ENCODE measurements around the gene ADAMTS6. TPM values are rescaled to one million over a fixed set of nuclear protein-coding genes. Genes with fewer than 3 reads are reported as not detected.

Gene ADAMTS6
- total RNA-seq, 1 experiment from 2014 or later = 0.23 TPM

DNA sequence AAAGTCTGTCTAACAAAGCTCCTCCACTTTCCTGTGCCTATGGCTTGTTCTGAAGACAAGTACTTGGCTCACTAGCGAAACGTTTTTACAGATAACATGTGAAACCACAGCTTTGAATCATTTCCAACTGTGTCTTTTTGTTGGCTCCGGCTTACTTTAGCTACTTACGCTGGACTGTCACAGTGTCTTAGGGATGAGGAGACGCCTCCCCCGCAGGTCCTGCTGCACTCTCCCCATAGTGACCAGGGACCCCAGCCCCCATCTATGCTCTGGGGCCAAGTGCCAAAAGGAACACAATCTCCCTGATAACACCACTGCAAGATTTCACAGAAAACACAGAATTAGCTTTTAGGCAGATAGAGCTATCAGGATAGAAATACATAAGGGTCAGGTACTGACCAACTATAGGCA, 219.1 kb downstream of the ADAMTS6 start:
- no peaks in the 10 kb centered on the region for H3K36me3 ChIP-seq (ENCODE audit: control insufficient read depth, insufficient read depth, low read length)
- no peaks in the 10 kb centered on the region for H3K27me3 ChIP-seq (replicated peaks; ENCODE audit: control insufficient read depth, insufficient read depth, low read length)
- no peak for DNase-seq
- peaks cover 3% of the 10 kb centered on the region; the same call in 1 of the 2 replicates for H3K4me1 ChIP-seq
- no peaks in the 10 kb centered on the region for H3K4me1 Mint-ChIP-seq (ENCODE audit: low read depth, unreplicated experiment)
- no peaks in the 10 kb centered on the region for H3K9me3 ChIP-seq
- no peak overlapping the region for H3K4me3 Mint-ChIP-seq (ENCODE audit: unreplicated experiment)
- no peak for TF ChIP-seq CTCF (IDR thresholded peaks at IDR 0.05; ENCODE audit: insufficient read depth in 1 of 2, low read depth in 1 of 2, low read length in 1 of 2, severe bottlenecking in 1 of 2, unreplicated experiment in 1 of 2)
- H3K27ac Mint-ChIP-seq (ENCODE audit: unreplicated experiment) = no peak overlapping the region
- intact Hi-C loops (cut with micrococcal nuclease; ENCODE audit: unreplicated experiment) = no loop called here
- POLR2A ChIA-PET = no interaction called here
- no peaks in the 10 kb centered on the region for H3K36me3 Mint-ChIP-seq (ENCODE audit: insufficient read depth, unreplicated experiment)
- CTCF ChIA-PET = no interaction called here
- H3K27me3 Mint-ChIP-seq (ENCODE audit: insufficient read depth, unreplicated experiment) = peaks cover 2% of the 10 kb centered on the region
- BruUV-seq (replicated peaks) = no TSS peak
- H3K9me3 Mint-ChIP-seq (ENCODE audit: unreplicated experiment) = no peaks in the 10 kb centered on the region
- H3K4me3 ChIP-seq (ENCODE audit: low read depth, low read length) = no peak overlapping the region

GRCh38 chr5:65262096-65262495, 219.6 kb downstream of the ADAMTS6 start:
- DNase-seq = no peak
- Histone ChIP-seq H3K27me3 (replicated peaks; ENCODE audit: control insufficient read depth, insufficient read depth, low read length) (no peaks in the 10 kb centered on the region), H3K36me3 (ENCODE audit: control insufficient read depth, insufficient read depth, low read length) (no peaks in the 10 kb centered on the region), H3K4me3 (ENCODE audit: low read depth, low read length) (no peak overlapping the region), H3K4me1 (peaks cover 3% of the 10 kb centered on the region; the same call in 1 of the 2 replicates), H3K9me3 (no peaks in the 10 kb centered on the region)
- Mint-ChIP-seq H3K4me3 (ENCODE audit: unreplicated experiment) (no peak overlapping the region), H3K27me3 (ENCODE audit: insufficient read depth, unreplicated experiment) (peaks cover 7% of the 10 kb centered on the region), H3K9me3 (ENCODE audit: unreplicated experiment) (no peaks in the 10 kb centered on the region), H3K36me3 (ENCODE audit: insufficient read depth, unreplicated experiment) (no peaks in the 10 kb centered on the region), H3K27ac (ENCODE audit: unreplicated experiment) (no peak overlapping the region), H3K4me1 (ENCODE audit: low read depth, unreplicated experiment) (no peaks in the 10 kb centered on the region)
- POLR2A ChIA-PET = no interaction called here
- CTCF ChIA-PET = no interaction called here
- TF ChIP-seq CTCF (IDR thresholded peaks at IDR 0.05; ENCODE audit: insufficient read depth in 1 of 2, low read depth in 1 of 2, low read length in 1 of 2, severe bottlenecking in 1 of 2, unreplicated experiment in 1 of 2) = no peak
- no TSS peak for BruUV-seq (replicated peaks)
- intact Hi-C loops (cut with micrococcal nuclease; ENCODE audit: unreplicated experiment) = no loop called here

- TF ChIP-seq CTCF (IDR thresholded peaks at IDR 0.05; ENCODE audit: insufficient read depth in 1 of 2, low read depth in 1 of 2, low read length in 1 of 2, severe bottlenecking in 1 of 2, unreplicated experiment in 1 of 2) = no peak
- no peak for DNase-seq
- Histone ChIP-seq H3K4me1 (peaks cover 3% of the 10 kb centered on the region; the same call in 1 of the 2 replicates), H3K27me3 (replicated peaks; ENCODE audit: control insufficient read depth, insufficient read depth, low read length) (no peaks in the 10 kb centered on the region), H3K4me3 (ENCODE audit: low read depth, low read length) (no peak overlapping the region), H3K36me3 (ENCODE audit: control insufficient read depth, insufficient read depth, low read length) (no peaks in the 10 kb centered on the region), H3K9me3 (no peaks in the 10 kb centered on the region)
- H3K36me3 Mint-ChIP-seq (ENCODE audit: insufficient read depth, unreplicated experiment) = no peaks in the 10 kb centered on the region
- H3K4me1 Mint-ChIP-seq (ENCODE audit: low read depth, unreplicated experiment) = no peaks in the 10 kb centered on the region
- H3K4me3 Mint-ChIP-seq (ENCODE audit: unreplicated experiment) = no peak overlapping the region
- BruUV-seq (replicated peaks) = no TSS peak
- H3K27me3 Mint-ChIP-seq (ENCODE audit: insufficient read depth, unreplicated experiment) = peaks cover 7% of the 10 kb centered on the region
- intact Hi-C loops (cut with micrococcal nuclease; ENCODE audit: unreplicated experiment) = no loop called here
- ChIA-PET CTCF (no interaction called here), POLR2A (no interaction called here)
- no peak overlapping the region for H3K27ac Mint-ChIP-seq (ENCODE audit: unreplicated experiment)
- no peaks in the 10 kb centered on the region for H3K9me3 Mint-ChIP-seq (ENCODE audit: unreplicated experiment)
Observed at GRCh38 chr5:65261499-65261898, 220.2 kb downstream of the ADAMTS6 start.
